Measurements from ENCODE around the gene OTULINL. TPM values are rescaled to one million over a fixed set of nuclear protein-coding genes. Genes with fewer than 3 reads are reported as not detected.

OTULINL gene
- total RNA-seq, 2 experiments from 2014 or later: 12.2 to 12.3 TPM

DNA sequence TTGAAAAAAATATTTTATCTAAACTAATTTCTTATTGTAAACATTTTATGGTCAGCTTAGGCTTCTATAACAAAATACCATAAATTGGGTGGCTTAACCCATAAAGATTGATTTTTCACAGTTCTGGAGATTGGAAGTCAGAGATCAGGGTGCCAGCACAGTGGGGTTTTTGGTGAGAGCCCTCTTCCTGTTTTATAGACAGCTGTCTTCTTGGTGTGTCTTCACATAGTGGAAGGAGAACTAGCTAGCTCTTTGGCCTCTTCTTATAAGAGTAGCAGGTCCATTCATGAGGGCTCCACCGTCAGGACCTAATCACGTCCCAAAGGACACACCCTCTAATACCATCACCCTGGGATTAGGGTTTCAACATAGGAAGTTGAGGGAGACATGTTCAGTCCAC is 26.6 kb downstream of the OTULINL start:
- DNase-seq: no peak
- Mint-ChIP-seq H3K27ac (no peak overlapping the region), H3K4me3 (no peak overlapping the region), H3K4me1 (ENCODE audit: low read depth) (no peaks in the 10 kb centered on the region), H3K36me3 (peaks cover 35% of the 10 kb centered on the region), H3K9me3 (no peaks in the 10 kb centered on the region), H3K27me3 (no peaks in the 10 kb centered on the region)
- ChIA-PET POLR2A (no interaction called here), CTCF (interaction anchor here (1.8 kb wide), 1 partner anchor 40 kb away, joined by 5 read pairs; no protein-coding TSS in a partner anchor)
- intact Hi-C loops (cut with micrococcal nuclease): no loop called here

- no peaks in the 10 kb centered on the region for H3K27me3 Mint-ChIP-seq
- H3K4me3 Mint-ChIP-seq: no peak overlapping the region
- H3K36me3 Mint-ChIP-seq: peaks cover 50% of the 10 kb centered on the region
- no peak overlapping the region for H3K27ac Mint-ChIP-seq
- no peak for DNase-seq
- no peaks in the 10 kb centered on the region for H3K9me3 Mint-ChIP-seq
- intact Hi-C loops (cut with micrococcal nuclease): no loop called here
- H3K4me1 Mint-ChIP-seq (ENCODE audit: low read depth): no peaks in the 10 kb centered on the region
- CTCF ChIA-PET: interaction anchor here (1.0 kb wide), 1 partner anchor 37 kb away, joined by 5 read pairs; no protein-coding TSS in a partner anchor
- POLR2A ChIA-PET: no interaction called here
Measured at GRCh38 chr5:14611737-14612136, 30.1 kb downstream of the OTULINL start.

- no peak overlapping the region for H3K4me3 Mint-ChIP-seq
- H3K9me3 Mint-ChIP-seq: no peaks in the 10 kb centered on the region
- ChIA-PET POLR2A (no interaction called here), CTCF (interaction anchor here (1.0 to 1.7 kb wide), 2 partner anchors 34 kb away, joined by 3 to 4 read pairs; no protein-coding TSS in a partner anchor)
- H3K27me3 Mint-ChIP-seq: no peaks in the 10 kb centered on the region
- H3K27ac Mint-ChIP-seq: no peak overlapping the region
- H3K4me1 Mint-ChIP-seq (ENCODE audit: low read depth): no peaks in the 10 kb centered on the region
- intact Hi-C loops (cut with micrococcal nuclease): no loop called here
- no peak for DNase-seq
- H3K36me3 Mint-ChIP-seq: peaks cover 44% of the 10 kb centered on the region
Measured at GRCh38 chr5:14614490-14614889, 32.9 kb downstream of the OTULINL start.

DNA sequence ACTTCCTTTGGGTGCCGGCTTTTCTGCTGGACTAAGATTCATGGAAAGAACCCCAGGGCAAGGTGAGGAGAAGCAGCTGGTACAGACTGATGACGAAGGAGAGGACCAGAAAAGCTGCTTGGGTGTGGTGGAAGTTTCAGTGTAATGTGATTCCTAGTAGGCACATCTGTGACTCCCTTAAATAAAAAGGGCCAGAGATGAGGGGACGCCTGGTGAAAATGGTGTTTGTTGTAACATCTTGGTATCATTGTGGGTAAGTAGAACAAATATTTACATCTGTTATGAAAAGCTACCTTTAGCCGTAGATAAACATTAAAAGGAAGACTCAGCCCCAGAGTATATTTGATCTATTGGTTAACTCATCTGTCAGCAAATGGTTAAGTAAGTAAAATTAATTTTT is 33.8 kb downstream of the OTULINL start:
- Mint-ChIP-seq H3K27me3 (no peaks in the 10 kb centered on the region), H3K9me3 (peaks cover under 1% of the 10 kb centered on the region), H3K27ac (no peak overlapping the region), H3K36me3 (peaks cover 37% of the 10 kb centered on the region), H3K4me1 (ENCODE audit: low read depth) (no peaks in the 10 kb centered on the region), H3K4me3 (no peak overlapping the region)
- ChIA-PET POLR2A (no interaction called here), CTCF (interaction anchor here (1.7 kb wide), 1 partner anchor 33 kb away, joined by 4 read pairs; no protein-coding TSS in a partner anchor)
- DNase-seq: no peak
- intact Hi-C loops (cut with micrococcal nuclease): no loop called here

GRCh38 chr5:14617441-14617840 is 35.8 kb downstream of the OTULINL start:
- POLR2A ChIA-PET: no interaction called here
- DNase-seq: no peak
- Mint-ChIP-seq H3K27ac (no peak overlapping the region), H3K36me3 (peaks cover 33% of the 10 kb centered on the region), H3K27me3 (no peaks in the 10 kb centered on the region), H3K4me1 (ENCODE audit: low read depth) (no peaks in the 10 kb centered on the region), H3K9me3 (peaks cover 20% of the 10 kb centered on the region), H3K4me3 (no peak overlapping the region)
- CTCF ChIA-PET: interaction anchor here (1.9 kb wide), 1 partner anchor 31 kb away, joined by 4 read pairs; no protein-coding TSS in a partner anchor
- intact Hi-C loops (cut with micrococcal nuclease): no loop called here

DNA sequence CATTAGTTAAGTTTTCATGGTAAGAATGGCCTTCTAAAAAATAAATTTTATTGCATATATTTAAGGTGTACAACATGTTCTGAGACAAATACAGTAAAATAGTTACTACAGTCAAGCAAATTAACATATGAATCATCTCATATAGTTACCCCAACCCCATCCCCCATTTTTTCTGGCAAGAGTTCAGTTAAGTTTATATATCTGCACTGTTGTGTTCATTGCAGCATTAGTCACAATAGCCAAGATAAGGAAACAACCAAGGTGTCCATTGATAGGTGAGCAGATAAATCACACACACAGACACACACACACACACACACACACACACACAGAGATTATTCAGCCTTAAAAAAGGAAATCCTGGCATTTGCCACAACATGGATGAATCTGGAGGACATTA is 45.7 kb downstream of the OTULINL start:
- Mint-ChIP-seq H3K9me3 (peaks cover 10% of the 10 kb centered on the region), H3K27ac (no peak overlapping the region), H3K4me1 (ENCODE audit: low read depth) (no peaks in the 10 kb centered on the region), H3K4me3 (no peak overlapping the region), H3K36me3 (no peaks in the 10 kb centered on the region), H3K27me3 (no peaks in the 10 kb centered on the region)
- intact Hi-C loops (cut with micrococcal nuclease): no loop called here
- CTCF ChIA-PET: no interaction called here
- POLR2A ChIA-PET: no interaction called here
- DNase-seq: no peak

GRCh38 chr5:14628346-14628745 is 46.8 kb downstream of the OTULINL start:
- POLR2A ChIA-PET: no interaction called here
- no peak overlapping the region for H3K4me3 Mint-ChIP-seq
- intact Hi-C loops (cut with micrococcal nuclease): no loop called here
- H3K27ac Mint-ChIP-seq: no peak overlapping the region
- H3K36me3 Mint-ChIP-seq: no peaks in the 10 kb centered on the region
- H3K9me3 Mint-ChIP-seq: peaks cover 9% of the 10 kb centered on the region
- H3K4me1 Mint-ChIP-seq (ENCODE audit: low read depth): no peaks in the 10 kb centered on the region
- H3K27me3 Mint-ChIP-seq: peaks cover 2% of the 10 kb centered on the region
- DNase-seq: peak; percentile 62
- CTCF ChIA-PET: interaction anchor here (1.2 kb wide), 1 partner anchor 20 kb away, joined by 4 read pairs; no protein-coding TSS in a partner anchor

GRCh38 chr5:14630671-14631070 is 49.1 kb downstream of the OTULINL start:
- no peak for DNase-seq
- Mint-ChIP-seq H3K4me1 (ENCODE audit: low read depth) (no peaks in the 10 kb centered on the region), H3K4me3 (no peak overlapping the region), H3K27ac (no peak overlapping the region), H3K27me3 (peaks cover 2% of the 10 kb centered on the region), H3K9me3 (peaks cover 9% of the 10 kb centered on the region), H3K36me3 (no peaks in the 10 kb centered on the region)
- POLR2A ChIA-PET: no interaction called here
- CTCF ChIA-PET: no interaction called here
- intact Hi-C loops (cut with micrococcal nuclease): no loop called here

DNA sequence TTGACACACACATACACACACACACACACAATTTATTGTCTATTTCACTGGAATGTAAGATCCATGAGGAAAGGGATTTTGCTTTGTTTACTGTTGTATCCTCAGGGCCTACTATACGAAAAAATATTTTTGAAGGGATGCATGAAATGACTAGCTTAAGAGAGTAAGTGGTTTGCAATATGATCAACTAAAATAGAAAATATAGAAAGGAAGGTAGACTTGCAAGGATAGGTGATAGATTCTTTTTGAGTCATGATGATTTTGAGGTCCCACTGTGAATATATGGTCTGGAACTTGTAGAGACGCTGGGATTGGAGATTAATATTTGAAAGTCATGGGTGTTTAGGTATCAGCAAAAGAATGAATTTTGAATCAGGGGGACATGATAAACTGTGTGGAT is 54.1 kb downstream of the OTULINL start:
- DNase-seq: no peak
- Mint-ChIP-seq H3K27me3 (peaks cover 6% of the 10 kb centered on the region), H3K36me3 (no peaks in the 10 kb centered on the region), H3K9me3 (no peaks in the 10 kb centered on the region), H3K4me1 (ENCODE audit: low read depth) (no peaks in the 10 kb centered on the region), H3K27ac (no peak overlapping the region), H3K4me3 (no peak overlapping the region)
- ChIA-PET CTCF (no interaction called here), POLR2A (no interaction called here)
- intact Hi-C loops (cut with micrococcal nuclease): no loop called here

GRCh38 chr5:14640765-14641164 is 59.2 kb downstream of the OTULINL start:
- no peak for DNase-seq
- no peaks in the 10 kb centered on the region for H3K36me3 Mint-ChIP-seq
- no peak overlapping the region for H3K27ac Mint-ChIP-seq
- no peaks in the 10 kb centered on the region for H3K9me3 Mint-ChIP-seq
- H3K27me3 Mint-ChIP-seq: peaks cover 16% of the 10 kb centered on the region
- ChIA-PET POLR2A (no interaction called here), CTCF (interaction anchor here (2.9 kb wide), 1 partner anchor 8 kb away, joined by 12 read pairs; no protein-coding TSS in a partner anchor)
- intact Hi-C loops (cut with micrococcal nuclease): loop anchor here (10.0 kb wide), 1 partner anchor 656 kb away; no protein-coding TSS in a partner anchor
- H3K4me3 Mint-ChIP-seq: no peak overlapping the region
- H3K4me1 Mint-ChIP-seq (ENCODE audit: low read depth): no peaks in the 10 kb centered on the region

DNA sequence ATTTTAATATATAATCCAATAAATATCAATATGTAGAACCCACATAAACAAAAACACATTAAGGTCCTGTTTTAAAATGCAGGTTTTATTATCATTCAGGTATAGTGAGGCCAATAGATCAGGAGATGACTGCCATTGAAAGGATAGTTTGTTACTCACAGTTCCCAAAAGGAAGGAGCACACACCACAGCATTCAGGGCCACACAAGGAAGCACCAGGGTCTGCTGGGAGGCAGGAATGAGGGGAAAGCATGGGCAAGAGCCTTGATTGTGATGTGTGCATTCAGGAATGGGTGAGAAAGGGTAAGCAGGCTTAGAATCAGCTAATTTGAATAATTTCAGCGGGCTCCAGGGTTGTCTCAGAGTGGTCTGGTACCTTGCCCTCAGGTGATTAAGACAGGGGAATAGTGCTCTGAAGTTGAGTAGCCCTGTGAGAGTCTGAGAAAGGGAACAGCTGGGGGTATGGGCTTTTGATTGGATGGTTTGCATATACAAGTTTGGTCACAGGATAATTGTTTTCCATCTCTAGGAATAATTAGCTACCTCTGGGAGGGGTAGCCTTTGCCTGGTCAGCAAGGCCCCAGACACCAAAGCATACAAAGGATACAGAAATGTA is 63.1 kb downstream of the OTULINL start:
- H3K9me3 Mint-ChIP-seq: no peaks in the 10 kb centered on the region
- H3K27me3 Mint-ChIP-seq: peaks cover 17% of the 10 kb centered on the region
- ChIA-PET POLR2A (no interaction called here), CTCF (interaction anchor here (0.8 to 1.3 kb wide), 5 partner anchors 245 to 318 kb away, joined by 3 to 7 read pairs (median 4); no protein-coding TSS in a partner anchor)
- no peak overlapping the region for H3K27ac Mint-ChIP-seq
- H3K4me3 Mint-ChIP-seq: no peak overlapping the region
- H3K4me1 Mint-ChIP-seq (ENCODE audit: low read depth): no peaks in the 10 kb centered on the region
- DNase-seq: no peak
- intact Hi-C loops (cut with micrococcal nuclease): loop anchor here (5.0 to 10.0 kb wide), 2 partner anchors 62 to 660 kb away; partner anchors contain the start of gene OTULINL
- no peaks in the 10 kb centered on the region for H3K36me3 Mint-ChIP-seq

GRCh38 chr5:14650052-14650451 is 68.5 kb downstream of the OTULINL start:
- ChIA-PET CTCF (interaction anchor here (0.7 to 4.6 kb wide), 8 partner anchors 12 to 323 kb away, joined by 3 to 138 read pairs (median 10); no protein-coding TSS in a partner anchor), POLR2A (no interaction called here)
- Mint-ChIP-seq H3K27ac (no peak overlapping the region), H3K4me1 (ENCODE audit: low read depth) (no peaks in the 10 kb centered on the region), H3K36me3 (no peaks in the 10 kb centered on the region), H3K27me3 (peaks cover 9% of the 10 kb centered on the region), H3K9me3 (no peaks in the 10 kb centered on the region), H3K4me3 (no peak overlapping the region)
- intact Hi-C loops (cut with micrococcal nuclease): no loop called here
- DNase-seq: no peak

Data from activated CD4-positive, alpha-beta memory T cell treated with anti-CD3 and anti-CD28 coated beads for 36 hours (primary cell).